CD8-positive, alpha-beta memory T cell (primary cell): ENCODE data around the gene GABARAP. TPM values are rescaled to one million over a fixed set of nuclear protein-coding genes. Genes with fewer than 3 reads are reported as not detected.

ENCODE experiments used
- CTCF ChIA-PET: fragments of 350-600 bp; sonication (Branson Sonifier 250); formaldehyde crosslinking; loops from one replicate; lab custom pipeline; 2021; ENCODE audit warnings: antibody characterized with exemption; lab: Charles Lee
- POLR2A ChIA-PET: fragments of 350-600 bp; sonication (Branson Sonifier 250); formaldehyde crosslinking; loops from one replicate; lab custom pipeline; 2021; ENCODE audit warnings: antibody characterized with exemption; lab: Charles Lee
- DNase-seq, 5 donors: peaks; one replicate each; pipeline versions ENCODE4 v3.0.0 to v3.0.0-alpha.2; 2020 to 2022; ENCODE audit warnings: mixed read lengths in 1 of 5
- H3K27ac ChIP-seq: one replicate; pipeline ENCODE4 v1.7.0; 2013; ENCODE audit warnings: low read depth, mild to moderate bottlenecking, low read length, moderate library complexity
- H3K27me3 ChIP-seq: 2 replicates; pipeline ENCODE4 v1.7.0; 2013; ENCODE audit warnings: low read length, mild to moderate bottlenecking; ENCODE audit not compliant: insufficient read depth, poor library complexity, severe bottlenecking
- H3K36me3 ChIP-seq: 2 replicates; pipeline ENCODE4 v1.7.0; 2013; ENCODE audit warnings: mild to moderate bottlenecking, low read length, moderate library complexity; ENCODE audit not compliant: insufficient read depth
- H3K4me1 ChIP-seq: 2 replicates; pipeline ENCODE4 v1.7.0; 2013; ENCODE audit warnings: mild to moderate bottlenecking, low read length, moderate library complexity; ENCODE audit not compliant: insufficient read depth
- H3K4me3 ChIP-seq: 2 replicates; pipeline ENCODE4 v1.7.0; 2013; ENCODE audit warnings: mild to moderate bottlenecking, low read length
- H3K9me3 ChIP-seq: 2 replicates; pipeline ENCODE4 v1.7.0; 2013; ENCODE audit warnings: mild to moderate bottlenecking, low read length
- H3K27ac Mint-ChIP-seq, 8 donors: one replicate each; pipeline ENCODE4 v1.8.0; 2020 to 2021; ENCODE audit warnings: mixed read lengths in 8 of 8, mild to moderate bottlenecking in 6 of 8, inconsistent platforms in 3 of 8, moderate library complexity in 3 of 8
- H3K27me3 Mint-ChIP-seq, 2 donors: one replicate each; pipeline ENCODE4 v1.8.0; 2020 to 2021; ENCODE audit warnings: mixed read lengths in 2 of 2, mild to moderate bottlenecking in 1 of 2, moderate library complexity in 1 of 2
- H3K36me3 Mint-ChIP-seq, 3 donors: one replicate each; pipeline ENCODE4 v1.8.0; 2020 to 2021; ENCODE audit warnings: mixed read lengths in 3 of 3, inconsistent platforms in 1 of 3, mild to moderate bottlenecking in 1 of 3
- H3K4me1 Mint-ChIP-seq, 3 donors: one replicate each; pipeline ENCODE4 v1.8.0; 2020 to 2021; ENCODE audit warnings: mixed read lengths in 3 of 3, inconsistent platforms in 1 of 3, mild to moderate bottlenecking in 1 of 3
- H3K4me3 Mint-ChIP-seq, 7 donors: one replicate each; pipeline ENCODE4 v1.8.0; 2020 to 2021; ENCODE audit warnings: mixed read lengths in 7 of 7, mild to moderate bottlenecking in 6 of 7, moderate library complexity in 4 of 7, inconsistent platforms in 2 of 7
- H3K9me3 Mint-ChIP-seq, 5 donors: one replicate each; pipeline ENCODE4 v1.8.0; 2020 to 2022; ENCODE audit warnings: mixed read lengths in 5 of 5, mild to moderate bottlenecking in 3 of 5, moderate library complexity in 2 of 5, inconsistent platforms in 1 of 5
- polyA plus RNA-seq: library from polyadenylated mRNA; unstranded; fragments of 300-500 nt; fragmentation: Illumina TruSeq; gene quantifications from one replicate; pipeline ENCODE4 v1.2.3, GENCODE V29; 2021
- total RNA-seq, 2 experiments: library from RNA; stranded (reverse); gene quantifications; one replicate each; pipeline ENCODE4 v1.2.3, GENCODE V29; 2021

Gene GABARAP
- total and polyA plus RNA-seq, 3 experiments from 2014 or later: 156 to 914 (median 165) TPM

DNA sequence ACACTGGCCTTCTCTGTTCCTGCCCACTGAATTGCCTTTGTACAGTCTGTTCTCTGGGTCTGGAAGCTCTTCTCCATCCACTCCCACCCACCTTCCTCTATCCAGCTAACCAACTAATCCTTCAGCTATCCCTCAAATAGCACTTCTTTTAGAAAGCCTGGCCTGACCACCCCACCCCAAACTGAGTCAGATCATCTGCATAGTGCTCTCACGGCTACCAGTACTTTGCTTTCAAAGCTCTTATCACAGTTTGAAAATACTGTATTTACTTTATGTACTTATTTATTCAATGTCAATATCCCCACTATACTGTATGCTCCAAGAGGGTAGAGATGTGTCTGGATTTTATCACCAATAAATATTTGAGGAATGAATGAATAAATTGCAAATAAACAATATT, 24.5 kb upstream of the GABARAP start:
- DNase-seq: no peak
- POLR2A ChIA-PET: no interaction called here
- H3K9me3 Mint-ChIP-seq: no peaks in the 10 kb centered on the region
- Histone ChIP-seq H3K27me3 (no peaks in the 10 kb centered on the region), H3K36me3 (no peaks in the 10 kb centered on the region), H3K4me1 (peaks cover 18% of the 10 kb centered on the region), H3K4me3 (no peak overlapping the region), H3K9me3 (no peaks in the 10 kb centered on the region), H3K27ac (no peak overlapping the region)
- no peak overlapping the region for H3K4me3 Mint-ChIP-seq
- H3K4me1 Mint-ChIP-seq: peaks cover 17 to 22% (median 21%) of the 10 kb centered on the region in 3 donors
- peaks cover 8% of the 10 kb centered on the region in 2 donors for H3K27me3 Mint-ChIP-seq
- no peaks in the 10 kb centered on the region for H3K36me3 Mint-ChIP-seq
- CTCF ChIA-PET: interaction anchor here (1.1 to 2.4 kb wide), 2 partner anchors 14 to 30 kb away, joined by 3 to 9 read pairs; partner anchors contain the start of gene SLC2A4
- H3K27ac Mint-ChIP-seq: no peak overlapping the region

- Histone ChIP-seq H3K27ac (no peak overlapping the region), H3K4me3 (no peak overlapping the region), H3K4me1 (peaks cover 19% of the 10 kb centered on the region), H3K9me3 (no peaks in the 10 kb centered on the region), H3K27me3 (no peaks in the 10 kb centered on the region), H3K36me3 (no peaks in the 10 kb centered on the region)
- Mint-ChIP-seq H3K9me3 (no peaks in the 10 kb centered on the region), H3K27me3 (peaks cover 8% of the 10 kb centered on the region in 2 donors), H3K4me3 (peak overlapping the region in 6 of 7 donors; percentile 81 to 86 (median 84)), H3K36me3 (peaks cover 0 to 9% (median 0%) of the 10 kb centered on the region in 3 donors), H3K4me1 (peaks cover 21 to 32% (median 23%) of the 10 kb centered on the region in 3 donors), H3K27ac (peak overlapping the region in 2 of 8 donors; percentile 8 to 91)
- POLR2A ChIA-PET: interaction anchor here (0.6 kb wide), 1 partner anchor 26 kb away, joined by 4 read pairs; no protein-coding TSS in a partner anchor
- DNase-seq: no peak
- CTCF ChIA-PET: interaction anchor here (1.0 kb wide), 1 partner anchor 73 kb away, joined by 3 read pairs; no protein-coding TSS in a partner anchor
Observed at GRCh38 chr17:7263801-7264078, 21.5 kb upstream of the GABARAP start.

DNA sequence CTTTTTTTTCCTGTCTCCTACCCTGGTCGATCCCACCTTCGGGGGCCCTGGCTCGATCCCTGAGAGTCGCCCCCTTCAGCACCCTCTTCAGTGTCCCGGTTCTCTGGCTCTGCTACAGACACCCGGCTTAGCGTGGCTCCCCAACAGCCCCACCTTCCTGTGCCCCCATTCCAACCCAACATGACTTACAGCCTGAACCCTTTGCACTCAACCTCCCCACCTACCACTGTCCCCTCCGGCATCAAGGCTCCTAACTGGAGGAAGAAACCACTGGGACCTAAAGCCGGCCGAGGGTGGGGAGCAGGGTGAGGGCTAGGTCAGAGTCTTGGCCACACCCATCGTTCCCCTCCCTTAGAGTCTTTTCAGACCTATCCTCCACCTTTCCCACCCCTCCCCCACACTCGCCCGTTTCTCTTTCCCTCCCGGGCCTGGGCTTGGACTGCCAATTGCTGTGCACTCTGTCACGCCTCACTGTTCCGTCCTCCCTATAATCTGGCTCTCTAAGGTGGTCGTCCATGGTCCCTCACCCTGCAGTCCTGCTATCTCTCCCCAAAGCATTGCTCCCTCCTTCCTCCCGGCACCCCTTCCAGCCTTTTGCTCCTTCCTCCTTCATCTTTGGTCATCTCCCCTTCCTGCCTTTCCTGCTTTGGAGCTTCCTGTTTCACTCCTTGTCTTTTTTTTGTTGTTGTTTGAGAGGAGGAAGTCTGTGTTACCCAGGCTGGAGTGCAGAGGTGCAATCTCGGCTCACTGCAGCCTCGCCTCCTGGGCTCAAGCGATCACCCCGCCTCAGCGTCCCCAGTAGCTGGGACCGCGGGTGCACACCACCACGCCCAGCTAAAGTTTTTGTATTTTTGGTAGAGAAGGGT, 20.9 kb upstream of the GABARAP start:
- Mint-ChIP-seq H3K36me3 (peaks cover 0 to 14% (median 0%) of the 10 kb centered on the region in 3 donors), H3K4me1 (peaks cover 21 to 32% (median 23%) of the 10 kb centered on the region in 3 donors), H3K9me3 (no peaks in the 10 kb centered on the region), H3K27me3 (peaks cover 8% of the 10 kb centered on the region in 2 donors), H3K4me3 (peak overlapping the region; percentile 81 to 89 (median 85)), H3K27ac (peak overlapping the region in 7 of 8 donors; percentile 8 to 91 (median 73))
- Histone ChIP-seq H3K27ac (peak overlapping the region; percentile 28), H3K4me1 (peaks cover 19% of the 10 kb centered on the region), H3K36me3 (no peaks in the 10 kb centered on the region), H3K4me3 (peak overlapping the region; percentile 24), H3K27me3 (no peaks in the 10 kb centered on the region), H3K9me3 (no peaks in the 10 kb centered on the region)
- no peak for DNase-seq
- CTCF ChIA-PET: interaction anchor here (1.0 kb wide), 1 partner anchor 74 kb away, joined by 3 read pairs; no protein-coding TSS in a partner anchor
- POLR2A ChIA-PET: interaction anchor here (0.6 kb wide), 1 partner anchor 25 kb away, joined by 4 read pairs; no protein-coding TSS in a partner anchor

GRCh38 chr17:7262192-7262934, 20.1 kb upstream of the GABARAP start, which contains the start of gene CLDN7:
CLDN7 (minus strand) TSS chr17:7262478; CDS start chr17:7262043, 435 bp downstream.
- CTCF ChIA-PET: interaction anchor here (1.0 to 1.4 kb wide), 3 partner anchors 20 to 82 kb away, joined by 3 read pairs; partner anchors contain the start of gene GABARAP
- POLR2A ChIA-PET: interaction anchor here (0.6 to 1.1 kb wide), 3 partner anchors 20 to 26 kb away, joined by 3 to 6 read pairs (median 3); no protein-coding TSS in a partner anchor
- H3K27me3 Mint-ChIP-seq: peaks cover 6 to 8% of the 10 kb centered on the region in 2 donors

DNA sequence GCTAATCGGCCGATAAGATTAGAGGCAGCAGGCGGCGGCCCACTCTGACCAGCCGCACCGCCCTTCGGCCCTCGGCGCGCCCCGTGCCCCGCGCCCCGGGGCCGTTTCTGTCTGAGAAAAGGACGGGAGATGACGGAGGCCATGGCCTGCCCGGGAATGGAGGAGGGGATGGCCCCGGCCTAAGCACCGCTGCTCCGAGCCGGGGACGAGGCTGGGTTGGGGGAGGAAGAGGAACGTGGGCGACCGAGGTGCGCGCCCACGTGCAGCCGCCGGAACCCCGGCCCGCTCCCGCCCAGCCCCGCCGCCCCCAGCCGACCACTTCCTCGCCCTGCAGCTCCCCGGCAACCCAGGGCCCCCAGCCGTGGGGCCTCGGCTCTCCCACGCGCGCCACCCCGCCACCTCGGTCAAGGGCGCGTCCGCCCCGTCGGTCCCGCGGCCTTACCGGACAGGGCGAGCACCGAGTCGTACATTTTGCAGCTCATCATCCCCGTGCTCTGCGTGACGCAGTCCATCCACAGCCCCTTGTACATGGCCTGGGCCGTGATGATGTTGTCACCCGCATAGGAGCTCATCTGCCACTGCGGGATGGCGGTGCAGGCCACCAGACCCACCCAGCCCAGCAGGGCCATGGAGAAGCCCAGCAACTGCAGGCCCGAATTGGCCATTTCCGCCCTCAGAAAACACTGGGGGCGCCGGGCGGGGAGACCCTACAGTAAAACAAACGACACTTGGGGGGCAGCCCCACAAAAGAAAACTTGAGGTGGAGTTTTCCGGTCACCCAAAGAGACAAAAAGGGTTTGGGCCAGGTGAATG, 19.3 kb upstream of the GABARAP start:
- POLR2A ChIA-PET: interaction anchor here (0.5 to 1.1 kb wide), 4 partner anchors 19 to 35 kb away, joined by 3 to 6 read pairs (median 3); no protein-coding TSS in a partner anchor
- Histone ChIP-seq H3K4me1 (peaks cover 19% of the 10 kb centered on the region), H3K36me3 (no peaks in the 10 kb centered on the region), H3K9me3 (no peaks in the 10 kb centered on the region), H3K4me3 (peak overlapping the region; percentile 26), H3K27me3 (no peaks in the 10 kb centered on the region), H3K27ac (no peak overlapping the region)
- H3K36me3 Mint-ChIP-seq: peaks cover 0 to 26% (median 3%) of the 10 kb centered on the region in 3 donors
- CTCF ChIA-PET: interaction anchor here (1.0 to 1.4 kb wide), 3 partner anchors 20 to 83 kb away, joined by 3 read pairs; partner anchors contain the start of gene GABARAP
- peak in 2 of 5 donors; percentile 25 to 41 for DNase-seq
- peaks cover 5 to 6% of the 10 kb centered on the region in 2 donors for H3K27me3 Mint-ChIP-seq
- peaks cover 21 to 32% (median 23%) of the 10 kb centered on the region in 3 donors for H3K4me1 Mint-ChIP-seq
- H3K4me3 Mint-ChIP-seq: peak overlapping the region; percentile 72 to 83 (median 76)
- H3K27ac Mint-ChIP-seq: peak overlapping the region in 7 of 8 donors; percentile 51 to 85 (median 69)
- H3K9me3 Mint-ChIP-seq: no peaks in the 10 kb centered on the region

More at GRCh38 chr17:7262192-7262934, 20.1 kb upstream of the GABARAP start, which contains the start of gene CLDN7:
- peaks cover 0 to 18% (median 0%) of the 10 kb centered on the region in 3 donors for H3K36me3 Mint-ChIP-seq
- H3K4me3 Mint-ChIP-seq: peak within 1 kb of the TSS; percentile 81 to 89 (median 85)
- H3K27ac Mint-ChIP-seq: peak within 1 kb of the TSS in 7 of 8 donors; percentile 64 to 91 (median 81)
- peak within 1 kb of the TSS; percentile 26 for H3K4me3 ChIP-seq
- H3K27ac ChIP-seq: peak within 1 kb of the TSS; percentile 28
- DNase-seq: peak in 1 of 5 donors; percentile 34
- no peaks in the 10 kb centered on the region for H3K9me3 ChIP-seq
- no peaks in the 10 kb centered on the region for H3K36me3 ChIP-seq
- H3K4me1 ChIP-seq: peaks cover 19% of the 10 kb centered on the region
- no peaks in the 10 kb centered on the region for H3K9me3 Mint-ChIP-seq
- H3K4me1 Mint-ChIP-seq: peaks cover 21 to 32% (median 23%) of the 10 kb centered on the region in 3 donors
- H3K27me3 ChIP-seq: no peaks in the 10 kb centered on the region

GRCh38 chr17:7260651-7261378, 18.6 kb upstream of the GABARAP start:
- Histone ChIP-seq H3K9me3 (no peaks in the 10 kb centered on the region), H3K4me3 (peak overlapping the region; percentile 26), H3K27me3 (no peaks in the 10 kb centered on the region), H3K27ac (no peak overlapping the region), H3K4me1 (peaks cover 19% of the 10 kb centered on the region), H3K36me3 (no peaks in the 10 kb centered on the region)
- Mint-ChIP-seq H3K27me3 (peaks cover 4 to 5% of the 10 kb centered on the region in 2 donors), H3K9me3 (no peaks in the 10 kb centered on the region), H3K4me1 (peaks cover 23 to 32% (median 23%) of the 10 kb centered on the region in 3 donors), H3K4me3 (peak overlapping the region; percentile 41 to 83 (median 61)), H3K27ac (peak overlapping the region in 7 of 8 donors; percentile 35 to 78 (median 64)), H3K36me3 (peaks cover 2 to 32% (median 3%) of the 10 kb centered on the region in 3 donors)
- DNase-seq: peak in 3 of 5 donors; percentile 22 to 50 (median 33)
- ChIA-PET POLR2A (interaction anchor here (0.6 to 1.1 kb wide), 2 partner anchors 22 to 1057 kb away, joined by 3 to 6 read pairs; no protein-coding TSS in a partner anchor), CTCF (interaction anchor here (1.2 to 1.4 kb wide), 2 partner anchors 40 to 44 kb away, joined by 3 read pairs; no protein-coding TSS in a partner anchor)
